ENCODE data around the gene STAC2.

The STAC2 gene

GRCh38 chr17:39209317-39210092 lies 16.2 kb downstream of the STAC2 start:
- DNase-seq (ENCODE audit: low spot score in 2 of 2) (peak in 1 of 2 donors; percentile 44), ATAC-seq (ENCODE audit: low read depth) (peak; percentile 16)
- H3K4me1 Mint-ChIP-seq = peaks cover 29% of the 10 kb centered on the region
- no peak overlapping the region for H3K27ac Mint-ChIP-seq
- H3K4me3 Mint-ChIP-seq = peak overlapping the region; percentile 73
- peaks cover 5% of the 10 kb centered on the region for H3K36me3 Mint-ChIP-seq
- H3K27me3 Mint-ChIP-seq = peaks cover 7% of the 10 kb centered on the region
- H3K9me3 Mint-ChIP-seq = no peaks in the 10 kb centered on the region

GRCh38 chr17:39208893-39209292 lies 16.9 kb downstream of the STAC2 start:
- Mint-ChIP-seq H3K27me3 (peaks cover 7% of the 10 kb centered on the region), H3K4me1 (peaks cover 30% of the 10 kb centered on the region), H3K4me3 (peak overlapping the region; percentile 73), H3K27ac (no peak overlapping the region), H3K9me3 (no peaks in the 10 kb centered on the region), H3K36me3 (peaks cover 8% of the 10 kb centered on the region)
- ATAC-seq (ENCODE audit: low read depth) (peak; percentile 91), DNase-seq (ENCODE audit: low spot score in 2 of 2) (peak; percentile 69 to 76)

GRCh38 chr17:39208136-39208535 lies 17.6 kb downstream of the STAC2 start:
- no peak overlapping the region for H3K4me3 Mint-ChIP-seq
- DNase-seq (ENCODE audit: low spot score in 2 of 2) (peak in 1 of 2 donors; percentile 44), ATAC-seq (ENCODE audit: low read depth) (no peak)
- H3K36me3 Mint-ChIP-seq = peaks cover 12% of the 10 kb centered on the region
- peaks cover 33% of the 10 kb centered on the region for H3K4me1 Mint-ChIP-seq
- H3K27me3 Mint-ChIP-seq = peaks cover 4% of the 10 kb centered on the region
- no peak overlapping the region for H3K27ac Mint-ChIP-seq
- no peaks in the 10 kb centered on the region for H3K9me3 Mint-ChIP-seq

- peaks cover 26% of the 10 kb centered on the region for H3K36me3 Mint-ChIP-seq
- DNase-seq (ENCODE audit: low spot score in 2 of 2) (no peak), ATAC-seq (ENCODE audit: low read depth) (no peak)
- no peak overlapping the region for H3K4me3 Mint-ChIP-seq
- H3K9me3 Mint-ChIP-seq = no peaks in the 10 kb centered on the region
- H3K27me3 Mint-ChIP-seq = peaks cover under 1% of the 10 kb centered on the region
- peaks cover 37% of the 10 kb centered on the region for H3K4me1 Mint-ChIP-seq
- no peak overlapping the region for H3K27ac Mint-ChIP-seq
Measured at GRCh38 chr17:39205112-39205526, 20.6 kb downstream of the STAC2 start.

- no peaks in the 10 kb centered on the region for H3K9me3 Mint-ChIP-seq
- H3K36me3 Mint-ChIP-seq = peaks cover 26% of the 10 kb centered on the region
- peaks cover 36% of the 10 kb centered on the region for H3K4me1 Mint-ChIP-seq
- no peaks in the 10 kb centered on the region for H3K27me3 Mint-ChIP-seq
- H3K27ac Mint-ChIP-seq = no peak overlapping the region
- no peak overlapping the region for H3K4me3 Mint-ChIP-seq
- DNase-seq (ENCODE audit: low spot score in 2 of 2) (no peak), ATAC-seq (ENCODE audit: low read depth) (no peak)
Measured at GRCh38 chr17:39204245-39204644, 21.5 kb downstream of the STAC2 start.

- DNase-seq (ENCODE audit: low spot score in 2 of 2) (no peak), ATAC-seq (ENCODE audit: low read depth) (no peak)
- Mint-ChIP-seq H3K36me3 (peaks cover 26% of the 10 kb centered on the region), H3K4me3 (peak overlapping the region; percentile 97), H3K4me1 (peaks cover 26% of the 10 kb centered on the region), H3K27ac (peak overlapping the region; percentile 99), H3K27me3 (no peaks in the 10 kb centered on the region), H3K9me3 (no peaks in the 10 kb centered on the region)
Measured at GRCh38 chr17:39200957-39201510, 24.7 kb downstream of the STAC2 start.

- DNase-seq (ENCODE audit: low spot score in 2 of 2) = peak; percentile 80 to 84
- Mint-ChIP-seq H3K9me3 (no peaks in the 10 kb centered on the region), H3K27ac (peak within 1 kb of the TSS; percentile 99), H3K4me1 (peaks cover 31% of the 10 kb centered on the region), H3K4me3 (peak within 1 kb of the TSS; percentile 97), H3K36me3 (peaks cover 26% of the 10 kb centered on the region), H3K27me3 (no peaks in the 10 kb centered on the region)
- peak; percentile 76 for ATAC-seq (ENCODE audit: low read depth)
Measured at GRCh38 chr17:39200070-39200879, 25.5 kb downstream of the STAC2 start, which contains the start of gene RPL19. Gene RPL19, plus strand, starts transcription at chr17:39200283. Its CDS starts 62 bp downstream, at chr17:39200345.

GRCh38 chr17:39199820-39200069 lies 26.0 kb downstream of the STAC2 start:
- Mint-ChIP-seq H3K9me3 (no peaks in the 10 kb centered on the region), H3K27me3 (no peaks in the 10 kb centered on the region), H3K4me1 (peaks cover 31% of the 10 kb centered on the region), H3K4me3 (peak overlapping the region; percentile 97), H3K36me3 (peaks cover 23% of the 10 kb centered on the region), H3K27ac (peak overlapping the region; percentile 99)
- DNase-seq (ENCODE audit: low spot score in 2 of 2) (no peak), ATAC-seq (ENCODE audit: low read depth) (peak; percentile 74)

GRCh38 chr17:39198186-39198566 lies 27.6 kb downstream of the STAC2 start:
- Mint-ChIP-seq H3K27me3 (no peaks in the 10 kb centered on the region), H3K27ac (no peak overlapping the region), H3K4me3 (peak overlapping the region; percentile 78), H3K9me3 (no peaks in the 10 kb centered on the region), H3K36me3 (peaks cover 15% of the 10 kb centered on the region), H3K4me1 (peaks cover 32% of the 10 kb centered on the region)
- no peak for ATAC-seq (ENCODE audit: low read depth)
- no peak for DNase-seq (ENCODE audit: low spot score in 2 of 2)

- Mint-ChIP-seq H3K9me3 (no peaks in the 10 kb centered on the region), H3K36me3 (peaks cover 11% of the 10 kb centered on the region), H3K4me1 (peaks cover 29% of the 10 kb centered on the region), H3K27ac (no peak within 1 kb of the TSS), H3K4me3 (peak within 1 kb of the TSS; percentile 78), H3K27me3 (no peaks in the 10 kb centered on the region)
- peak in 1 of 2 donors; percentile 34 for DNase-seq (ENCODE audit: low spot score in 2 of 2)
- ATAC-seq (ENCODE audit: low read depth) = peak; percentile 4
Measured at GRCh38 chr17:39197380-39198185, 28.2 kb downstream of the STAC2 start, which contains the start of gene CACNB1. Gene CACNB1, minus strand, starts transcription at chr17:39197669. Its CDS starts 174 bp downstream, at chr17:39197495.

GRCh38 chr17:39196808-39197291 lies 28.9 kb downstream of the STAC2 start:
- no peak overlapping the region for H3K27ac Mint-ChIP-seq

GRCh38 chr17:39196241-39196807 lies 29.4 kb downstream of the STAC2 start:
- ATAC-seq (ENCODE audit: low read depth) (no peak), DNase-seq (ENCODE audit: low spot score in 2 of 2) (no peak)
- Mint-ChIP-seq H3K4me1 (peaks cover 25% of the 10 kb centered on the region), H3K27ac (peak overlapping the region; percentile 51), H3K4me3 (peak overlapping the region; percentile 39), H3K9me3 (no peaks in the 10 kb centered on the region), H3K36me3 (peaks cover 4% of the 10 kb centered on the region), H3K27me3 (no peaks in the 10 kb centered on the region)

More at GRCh38 chr17:39196808-39197291, 28.9 kb downstream of the STAC2 start:
- peaks cover 25% of the 10 kb centered on the region for H3K4me1 Mint-ChIP-seq
- H3K4me3 Mint-ChIP-seq = peak overlapping the region; percentile 78
- H3K36me3 Mint-ChIP-seq = peaks cover 8% of the 10 kb centered on the region
- no peak for DNase-seq (ENCODE audit: low spot score in 2 of 2)
- no peaks in the 10 kb centered on the region for H3K9me3 Mint-ChIP-seq
- no peak for ATAC-seq (ENCODE audit: low read depth)
- no peaks in the 10 kb centered on the region for H3K27me3 Mint-ChIP-seq

- H3K4me3 Mint-ChIP-seq = peak overlapping the region; percentile 24
- H3K36me3 Mint-ChIP-seq = peaks cover 1% of the 10 kb centered on the region
- H3K9me3 Mint-ChIP-seq = no peaks in the 10 kb centered on the region
- H3K27ac Mint-ChIP-seq = peak overlapping the region; percentile 51
- no peaks in the 10 kb centered on the region for H3K27me3 Mint-ChIP-seq
- ATAC-seq (ENCODE audit: low read depth) (peak; percentile 30), DNase-seq (ENCODE audit: low spot score in 2 of 2) (no peak)
- peaks cover 22% of the 10 kb centered on the region for H3K4me1 Mint-ChIP-seq
Measured at GRCh38 chr17:39195568-39196160, 30.1 kb downstream of the STAC2 start.
